IPS-20b (cell line): ENCODE measurements around the gene CAGE1.
"Not testable (repeated sequence)": the region's sequence is repeated elsewhere in the genome, so short reads cannot be mapped to it uniquely, and the experiment has no call there.

Source experiments
- H3K27ac ChIP-seq: one replicate; pipeline ENCODE4 v1.5.1; 2013; ENCODE audit warnings: low read length
- H3K27me3 ChIP-seq: 2 replicates; pipeline ENCODE4 v1.6.1; 2013; ENCODE audit warnings: mild to moderate bottlenecking, low read length, inconsistent platforms; ENCODE audit not compliant: insufficient read depth
- H3K36me3 ChIP-seq: 2 replicates; pipeline ENCODE4 v1.6.1; 2013; ENCODE audit warnings: low read depth, mild to moderate bottlenecking, inconsistent platforms, low read length, moderate library complexity; ENCODE audit not compliant: insufficient read depth
- H3K4me1 ChIP-seq: 2 replicates; pipeline ENCODE4 v1.6.1; 2013; ENCODE audit warnings: mild to moderate bottlenecking, control low read depth, inconsistent platforms, low read length, moderate library complexity; ENCODE audit not compliant: insufficient read depth
- H3K4me3 ChIP-seq: 2 replicates; pipeline ENCODE4 v1.5.1; 2013; ENCODE audit warnings: mild to moderate bottlenecking, low read length, inconsistent platforms
- H3K9ac ChIP-seq: 2 replicates; pipeline ENCODE4 v1.6.1; 2013; ENCODE audit warnings: low read depth, mild to moderate bottlenecking, inconsistent platforms, low read length, moderate library complexity
- H3K9me3 ChIP-seq: 2 replicates; pipeline ENCODE4 v1.6.1; 2013; ENCODE audit warnings: mild to moderate bottlenecking, low read depth, low read length, inconsistent platforms; ENCODE audit not compliant: insufficient read depth

CAGE1 gene

GRCh38 chr6:7315087-7315947, 74.2 kb downstream of the CAGE1 start:
- H3K9ac ChIP-seq, H3K27me3 ChIP-seq, H3K9me3 ChIP-seq, H3K27ac ChIP-seq, H3K36me3 ChIP-seq, H3K4me1 ChIP-seq, H3K4me3 ChIP-seq: not testable (repeated sequence)

- Histone ChIP-seq H3K9ac (no peak overlapping the region), H3K27ac (no peak overlapping the region), H3K4me1 (0 out of 2 replicates have a peak, but pooled peaks cover 6% of the 10 kb centered on the region), H3K36me3 (peaks cover 13% of the 10 kb centered on the region), H3K27me3 (no peaks in the 10 kb centered on the region), H3K4me3 (no peak overlapping the region), H3K9me3 (no peaks in the 10 kb centered on the region)
These were observed 75.1 kb downstream of the CAGE1 start for GRCh38 chr6:7314414-7314813.

- H3K4me1 ChIP-seq, result 0 out of 2 replicates have a peak, but pooled peaks cover 6% of the 10 kb centered on the region
- H3K4me3 ChIP-seq, result peak overlapping the region; percentile 93
- H3K36me3 ChIP-seq, result peaks cover 21% of the 10 kb centered on the region
- no peaks in the 10 kb centered on the region for H3K27me3 ChIP-seq
- no peak overlapping the region for H3K27ac ChIP-seq
- no peaks in the 10 kb centered on the region for H3K9me3 ChIP-seq
- H3K9ac ChIP-seq, result peak overlapping the region; percentile 95; the same call in 1 of the 2 replicates
These were observed 75.9 kb downstream of the CAGE1 start for GRCh38 chr6:7313505-7314165.

GRCh38 chr6:7312616-7313504, 76.7 kb downstream of the CAGE1 start, which contains the start of gene SSR1:
SSR1 (minus strand) TSS chr6:7313199; CDS start chr6:7313120, 79 bp downstream.
- Histone ChIP-seq H3K9me3 (no peaks in the 10 kb centered on the region), H3K4me1 (0 out of 2 replicates have a peak, but pooled peaks cover 6% of the 10 kb centered on the region), H3K4me3 (peak within 1 kb of the TSS; percentile 93), H3K36me3 (peaks cover 29% of the 10 kb centered on the region), H3K27me3 (no peaks in the 10 kb centered on the region), H3K9ac (peak within 1 kb of the TSS; percentile 95), H3K27ac (peak within 1 kb of the TSS; percentile 34)

- H3K4me3 ChIP-seq, result peak overlapping the region; percentile 93
- peaks cover 37% of the 10 kb centered on the region for H3K36me3 ChIP-seq
- peak overlapping the region; percentile 95 for H3K9ac ChIP-seq
- H3K4me1 ChIP-seq, result 0 out of 2 replicates have a peak, but pooled peaks cover 6% of the 10 kb centered on the region
- H3K27me3 ChIP-seq, result no peaks in the 10 kb centered on the region
- H3K9me3 ChIP-seq, result no peaks in the 10 kb centered on the region
- H3K27ac ChIP-seq, result peak overlapping the region; percentile 34
These were observed 77.5 kb downstream of the CAGE1 start for GRCh38 chr6:7311917-7312615.

GRCh38 chr6:7311176-7311575, 78.4 kb downstream of the CAGE1 start:
- 0 out of 2 replicates have a peak, but pooled peaks cover 6% of the 10 kb centered on the region for H3K4me1 ChIP-seq
- no peak overlapping the region for H3K27ac ChIP-seq
- peak overlapping the region; percentile 93 for H3K4me3 ChIP-seq
- peaks cover 45% of the 10 kb centered on the region for H3K36me3 ChIP-seq
- no peaks in the 10 kb centered on the region for H3K9me3 ChIP-seq
- no peaks in the 10 kb centered on the region for H3K27me3 ChIP-seq
- H3K9ac ChIP-seq, result peak overlapping the region; percentile 95; the same call in 1 of the 2 replicates

- Histone ChIP-seq H3K4me1 (0 out of 2 replicates have a peak, but pooled peaks cover 6% of the 10 kb centered on the region), H3K27ac (no peak overlapping the region), H3K27me3 (no peaks in the 10 kb centered on the region), H3K4me3 (no peak overlapping the region), H3K9me3 (no peaks in the 10 kb centered on the region), H3K36me3 (peaks cover 64% of the 10 kb centered on the region), H3K9ac (no peak overlapping the region)
These were observed 80.5 kb downstream of the CAGE1 start for GRCh38 chr6:7309050-7309449.

- Histone ChIP-seq H3K36me3 (peaks cover 80% of the 10 kb centered on the region), H3K4me3 (no peak overlapping the region), H3K27ac (no peak overlapping the region), H3K9me3 (no peaks in the 10 kb centered on the region), H3K27me3 (no peaks in the 10 kb centered on the region), H3K4me1 (0 out of 2 replicates have a peak, but pooled peaks cover 6% of the 10 kb centered on the region), H3K9ac (no peak overlapping the region)
These were observed 82.0 kb downstream of the CAGE1 start for GRCh38 chr6:7307533-7307932.

- H3K4me3 ChIP-seq, result no peak overlapping the region
- no peaks in the 10 kb centered on the region for H3K9me3 ChIP-seq
- H3K27me3 ChIP-seq, result no peaks in the 10 kb centered on the region
- no peak overlapping the region for H3K27ac ChIP-seq
- H3K36me3 ChIP-seq, result peaks cover 97% of the 10 kb centered on the region
- no peak overlapping the region for H3K9ac ChIP-seq
- no peaks in the 10 kb centered on the region for H3K4me1 ChIP-seq
These were observed 84.7 kb downstream of the CAGE1 start for GRCh38 chr6:7304821-7305220.

GRCh38 chr6:7301702-7302101, 87.8 kb downstream of the CAGE1 start:
- no peaks in the 10 kb centered on the region for H3K9me3 ChIP-seq
- peaks cover 97% of the 10 kb centered on the region for H3K36me3 ChIP-seq
- no peak overlapping the region for H3K4me3 ChIP-seq
- no peaks in the 10 kb centered on the region for H3K27me3 ChIP-seq
- H3K9ac ChIP-seq, result no peak overlapping the region
- no peaks in the 10 kb centered on the region for H3K4me1 ChIP-seq
- H3K27ac ChIP-seq, result no peak overlapping the region

- no peak overlapping the region for H3K9ac ChIP-seq
These were observed 88.6 kb downstream of the CAGE1 start for GRCh38 chr6:7300926-7301325.

More at GRCh38 chr6:7300926-7301325, 88.6 kb downstream of the CAGE1 start:
- no peaks in the 10 kb centered on the region for H3K4me1 ChIP-seq
- no peaks in the 10 kb centered on the region for H3K9me3 ChIP-seq
- H3K36me3 ChIP-seq, result peaks cover 100% of the 10 kb centered on the region
- no peak overlapping the region for H3K4me3 ChIP-seq
- no peaks in the 10 kb centered on the region for H3K27me3 ChIP-seq
- no peak overlapping the region for H3K27ac ChIP-seq
